HUDEP-2 (cell line): Measurements from ENCODE around the gene AKAP8L.
"Not testable (repeated sequence)": the region's sequence is repeated elsewhere in the genome, so short reads cannot be mapped to it uniquely, and the experiment has no call there.

ENCODE experiments used
- DNase-seq, 76 experiments: peaks; one replicate each; lab custom pipeline; 2025; ENCODE audit not compliant: unreplicated experiment in 76 of 76; lab: John Stamatoyannopoulos, UW

The AKAP8L gene

DNA sequence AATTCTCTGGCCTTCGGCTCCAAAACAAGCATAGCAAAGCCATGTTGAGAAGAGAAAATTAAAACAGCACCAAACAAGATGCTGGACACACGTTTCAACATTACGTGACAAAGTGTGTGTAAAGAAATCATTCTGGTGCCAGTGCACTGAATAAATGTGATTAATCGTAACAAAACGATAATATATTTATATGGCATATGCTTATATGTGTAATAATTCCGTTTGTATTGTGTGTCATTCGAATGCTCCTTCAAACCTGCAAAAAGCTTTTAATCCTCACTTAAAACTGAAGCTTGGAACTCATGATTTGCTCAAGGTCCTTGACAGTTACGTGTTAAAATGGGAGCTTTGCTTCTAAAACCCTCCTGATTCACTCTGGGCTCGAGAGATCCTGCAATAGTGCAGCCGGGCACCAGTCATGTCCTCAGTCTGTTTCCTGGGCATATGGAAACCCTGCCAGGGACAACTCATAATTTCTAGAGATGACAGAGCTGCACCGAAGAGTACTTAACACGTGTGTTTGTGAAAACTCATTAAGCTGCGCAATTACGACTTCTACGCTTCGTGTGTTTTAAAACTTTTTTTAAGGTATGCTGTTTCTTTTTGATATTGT, 731 bp upstream of the AKAP8L start:
- DNase-seq, result peak in 3 of 76 experiments; percentile 12 to 59 (median 17)

DNA sequence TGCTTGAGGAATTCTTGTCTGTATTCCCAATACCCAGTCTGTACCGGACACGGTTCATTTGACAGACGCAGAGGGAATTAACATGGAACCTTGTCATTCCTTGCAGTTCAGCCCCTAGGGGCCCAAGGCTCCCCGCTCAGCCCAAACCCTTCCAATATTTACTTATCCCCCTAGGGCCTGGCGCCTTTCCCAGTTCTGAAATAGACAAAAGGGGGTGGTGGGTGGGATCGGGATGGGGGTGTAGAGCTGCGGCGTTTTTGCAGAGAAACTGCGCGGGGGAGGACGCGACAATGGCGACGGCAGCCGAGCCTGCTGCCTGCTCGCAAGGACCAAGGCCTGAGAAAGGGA, 583 bp downstream of the AKAP8L start:
- peak in 2 of 76 experiments; percentile 31 to 44 for DNase-seq

DNA sequence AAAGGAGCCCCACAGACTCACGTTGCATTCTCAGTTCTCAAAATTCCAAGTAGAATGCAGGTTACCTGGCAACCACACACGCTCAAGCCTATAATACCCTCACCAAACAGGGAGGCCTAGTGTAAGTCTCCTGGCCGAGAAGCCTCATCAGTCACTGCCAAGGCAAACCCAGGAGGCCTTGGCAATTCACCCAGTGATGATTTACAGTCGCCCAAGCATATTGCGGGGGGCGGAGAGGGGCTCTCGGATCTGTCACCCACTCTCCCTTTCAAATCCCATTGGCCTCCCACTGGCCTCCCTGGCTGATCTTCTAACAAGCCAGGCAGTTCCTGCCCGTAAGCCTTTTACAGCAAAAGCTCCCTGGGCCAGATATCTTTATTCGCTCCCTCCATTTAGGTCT, 1.1 kb downstream of the AKAP8L start:
- DNase-seq, result peak in 5 of 76 experiments; percentile 14 to 25 (median 19)

DNA sequence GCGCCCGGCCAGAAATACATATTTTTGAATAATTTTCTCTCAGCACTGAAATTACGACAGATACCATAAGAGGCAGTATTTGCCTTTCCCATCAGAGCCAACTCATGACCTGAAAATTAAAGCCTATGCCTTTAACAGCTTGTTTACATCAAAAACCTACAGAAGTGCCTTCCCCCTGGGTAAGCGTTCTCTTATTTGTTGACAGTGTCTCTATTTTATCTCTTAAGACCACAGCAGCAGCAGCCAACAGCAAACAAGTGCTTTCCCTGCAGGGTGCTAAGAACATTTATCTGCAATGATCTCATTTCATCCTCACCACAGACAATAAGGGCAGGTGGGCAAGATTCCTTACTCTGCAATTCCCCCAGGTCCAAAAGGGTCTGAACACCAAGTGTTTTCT, 6.0 kb downstream of the AKAP8L start:
- DNase-seq, result no peak

DNA sequence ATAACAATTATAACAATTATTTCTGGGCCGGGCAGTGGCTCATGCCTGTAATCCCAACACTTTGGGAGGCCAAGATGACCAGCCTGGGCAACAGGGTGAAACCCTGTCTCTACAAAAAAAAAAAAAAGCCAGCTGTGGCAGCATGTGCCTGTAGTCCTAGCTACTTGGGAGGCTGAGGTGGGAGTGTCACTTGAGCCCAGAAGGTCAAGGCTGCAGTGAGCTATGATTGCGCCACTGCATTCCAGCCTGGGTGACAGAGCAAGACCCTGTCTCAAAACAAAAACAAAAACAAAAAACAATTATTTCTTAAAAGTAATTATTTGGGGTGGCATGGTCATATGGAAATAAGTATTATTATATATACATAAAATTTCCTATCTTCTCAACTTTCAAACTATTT, 7.4 kb downstream of the AKAP8L start:
- not testable (repeated sequence) for DNase-seq

DNA sequence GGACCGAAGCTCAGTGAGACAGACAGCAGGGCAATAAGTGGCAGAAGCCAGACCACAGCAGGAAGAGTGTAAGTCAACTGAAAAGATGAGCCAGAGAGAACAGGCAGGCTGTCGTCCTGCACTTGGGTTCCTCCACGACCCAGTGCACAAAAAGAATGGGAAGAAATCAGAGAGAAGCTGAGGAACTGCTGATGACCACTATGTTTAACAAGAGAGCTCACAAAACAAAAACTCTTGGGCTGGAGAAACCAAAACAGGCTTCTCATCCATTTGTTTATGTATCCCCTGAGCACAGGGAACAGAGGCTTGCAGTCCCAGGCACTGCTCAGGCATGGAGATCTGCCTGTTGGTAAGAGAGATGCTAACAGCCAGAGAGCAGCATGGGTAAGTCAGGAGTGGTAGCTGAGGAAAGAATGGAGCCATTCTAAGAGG, 14.0 kb downstream of the AKAP8L start:
- DNase-seq, result no peak

DNA sequence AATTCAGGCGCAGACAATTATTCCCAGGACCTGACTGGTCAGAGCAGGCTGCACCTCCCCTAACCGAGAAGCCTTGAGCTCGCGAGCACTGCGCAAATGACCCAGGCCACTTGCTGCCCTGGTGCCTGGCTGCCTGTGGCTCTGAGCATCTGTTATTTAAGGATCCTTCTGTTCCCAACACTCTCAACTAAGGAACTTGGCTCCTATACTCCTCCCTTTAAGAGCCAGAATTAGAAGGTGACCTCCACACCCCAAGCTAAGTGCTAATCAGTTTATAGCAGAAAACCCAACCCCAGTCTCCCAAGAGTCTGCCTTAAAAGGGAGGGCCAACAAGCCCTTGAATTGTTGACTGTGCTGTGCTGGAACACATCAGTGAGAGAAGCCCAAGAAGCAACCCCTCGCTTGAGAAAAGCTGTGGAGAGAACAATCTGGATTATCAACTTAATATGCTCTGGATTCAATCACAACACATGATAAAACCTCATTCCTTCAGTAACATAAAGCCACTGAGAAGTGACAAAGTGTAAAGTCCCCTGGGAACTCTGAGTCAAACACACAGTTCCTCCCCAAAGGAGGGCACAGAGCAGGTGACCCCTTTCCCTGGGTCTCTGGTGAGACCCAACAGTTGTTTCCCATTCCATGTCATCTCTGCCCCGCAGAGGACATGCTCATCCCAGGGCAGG, 14.6 kb downstream of the AKAP8L start:
- peak in 63 of 76 experiments; percentile 17 to 85 (median 59) for DNase-seq

DNA sequence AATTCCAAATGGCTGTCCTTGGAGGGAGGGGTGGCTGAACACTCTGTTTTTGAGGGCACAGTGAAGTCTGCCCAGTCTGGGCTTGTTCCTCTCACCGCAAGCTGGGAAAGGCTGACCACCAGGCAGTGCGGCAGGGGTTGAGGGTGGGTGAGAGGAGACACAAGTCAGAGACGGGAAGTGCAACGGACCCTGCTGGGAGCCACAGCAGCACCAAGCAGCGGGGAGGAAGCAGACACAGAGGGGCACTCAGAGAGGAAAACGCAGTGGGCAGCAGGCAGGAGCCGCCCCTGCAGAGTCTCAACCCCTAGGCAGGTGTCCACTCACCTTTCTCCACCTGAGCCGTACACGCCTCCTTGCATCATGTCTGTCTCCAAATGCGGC, 15.6 kb downstream of the AKAP8L start:
- DNase-seq, result no peak

DNA sequence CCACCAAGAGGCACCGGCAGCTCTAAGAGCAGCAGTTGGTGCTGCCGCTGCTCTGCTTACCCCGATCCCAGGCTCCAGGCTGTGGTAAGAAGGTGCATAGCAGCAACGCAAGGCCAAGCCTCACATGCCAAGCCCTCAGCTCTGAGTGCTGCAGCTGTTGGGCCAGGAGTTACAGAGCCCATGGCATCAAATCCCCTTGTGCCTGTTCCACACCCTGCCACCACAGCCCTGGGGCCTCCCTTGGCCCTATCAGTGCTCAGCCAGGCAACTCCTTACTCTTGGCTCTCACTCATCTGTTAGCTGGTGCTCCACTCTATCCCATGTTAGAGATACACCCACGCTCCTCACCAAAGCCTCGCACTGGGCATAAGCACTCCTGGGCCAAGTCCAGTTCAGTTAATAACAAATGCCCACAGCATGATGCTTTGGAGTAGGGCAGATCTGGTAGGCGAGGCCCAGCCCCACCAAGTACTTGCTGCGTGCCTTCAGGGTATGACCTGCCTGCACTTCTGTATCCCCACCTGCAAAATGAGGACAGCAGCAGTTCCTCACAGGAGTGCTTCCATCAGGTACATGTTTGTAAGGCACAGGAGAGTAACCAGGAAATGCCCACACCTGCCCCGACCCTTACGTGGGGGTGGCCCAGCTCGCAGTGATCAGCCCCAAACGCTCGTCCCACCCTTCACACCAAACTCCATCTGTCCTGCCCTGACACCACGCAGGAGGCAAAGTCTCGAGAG, 16.2 kb downstream of the AKAP8L start:
- DNase-seq, result peak in 75 of 76 experiments; percentile 82 to 99 (median 96)

DNA sequence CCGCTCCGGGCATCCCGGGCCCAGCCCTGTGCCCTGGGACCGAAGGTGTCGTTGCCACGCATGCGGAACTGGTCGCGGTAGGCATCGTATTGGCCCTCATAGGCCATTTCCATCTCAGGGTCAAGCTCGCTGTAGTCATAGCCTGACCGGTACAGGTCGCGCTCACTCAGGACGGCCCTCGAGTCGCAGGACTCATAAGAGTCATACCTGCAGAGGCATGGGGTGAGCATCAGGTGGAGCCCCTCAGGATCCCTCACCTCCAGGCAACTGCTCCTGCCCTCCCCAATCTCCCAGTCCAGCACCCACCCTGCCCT, 17.4 kb downstream of the AKAP8L start:
- no peak for DNase-seq

DNA sequence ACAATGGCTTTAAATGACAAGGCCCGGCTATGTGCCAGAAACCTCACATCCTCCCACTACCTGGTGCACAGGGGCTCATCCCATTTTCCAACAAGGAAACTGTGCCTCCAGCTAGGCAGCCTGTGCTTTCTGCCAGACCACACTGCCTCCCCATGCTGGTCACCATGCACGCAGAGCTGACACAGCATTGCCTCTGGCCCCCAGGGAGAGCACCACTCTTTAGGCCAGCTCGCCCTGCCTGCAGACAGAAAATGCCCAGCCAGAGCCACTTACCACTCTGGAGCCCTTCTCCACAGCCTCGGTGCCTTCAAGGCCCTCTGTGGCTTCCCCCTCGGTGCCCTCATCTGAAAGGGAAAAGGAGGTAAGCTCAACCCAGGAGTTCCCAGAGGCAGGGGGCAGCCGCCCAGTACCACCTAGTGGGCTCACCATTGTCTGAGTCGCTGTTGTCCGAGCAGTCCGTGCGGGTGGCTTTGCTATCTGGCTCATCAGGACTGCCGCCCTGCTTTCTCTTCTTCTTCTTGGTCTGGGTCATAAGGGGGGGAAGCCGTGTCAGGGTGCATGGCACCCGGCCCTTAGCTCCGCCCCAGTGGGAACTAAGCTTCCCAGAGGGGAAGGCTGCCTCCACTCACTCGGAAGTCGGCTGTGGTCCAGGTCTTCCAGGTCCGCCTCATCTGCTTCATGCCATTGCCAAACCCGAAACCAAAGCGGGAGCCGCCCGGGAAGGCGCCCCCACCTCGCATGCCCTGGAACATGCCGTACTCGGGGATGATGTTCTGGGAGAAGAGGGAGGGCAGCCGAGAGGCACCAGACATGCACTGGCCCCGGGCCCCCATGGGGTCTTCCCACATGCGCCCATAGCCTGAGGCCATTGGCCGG, 18.0 kb downstream of the AKAP8L start:
- no peak for DNase-seq

DNA sequence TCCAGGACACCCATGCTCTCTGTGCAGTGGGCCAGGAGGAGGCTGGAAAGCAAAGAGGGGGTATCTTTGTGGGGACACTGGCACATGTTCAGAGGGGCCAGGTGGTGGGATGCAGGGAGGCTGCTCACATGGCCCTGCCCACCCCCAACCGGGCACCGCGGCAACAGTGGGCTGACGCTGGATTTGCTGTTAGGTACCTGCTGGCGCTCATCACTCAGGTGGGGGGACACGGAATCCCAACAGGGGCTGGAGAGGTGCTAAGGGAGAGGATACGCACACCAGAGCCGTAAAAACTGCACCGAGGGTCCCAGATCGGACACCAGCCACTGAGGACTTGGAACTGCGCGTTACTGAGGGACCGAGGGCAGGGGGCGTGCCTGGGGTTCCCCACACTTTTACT, 19.2 kb downstream of the AKAP8L start:
- DNase-seq, result no peak

DNA sequence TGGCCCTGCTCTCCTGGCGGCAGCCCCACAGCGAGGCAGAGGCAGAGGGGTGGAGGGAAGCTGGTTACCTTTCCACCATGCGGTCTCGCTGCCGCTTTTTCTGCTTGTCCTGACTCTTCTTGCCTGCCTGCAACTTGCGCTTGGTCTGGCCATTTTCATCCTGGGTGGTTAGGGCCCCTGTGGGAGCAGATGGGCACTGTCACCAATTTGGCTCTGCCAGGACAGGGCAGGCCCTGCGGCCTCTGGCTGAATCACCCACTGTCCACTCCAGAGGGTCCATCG, 19.6 kb downstream of the AKAP8L start:
- DNase-seq, result no peak

DNA sequence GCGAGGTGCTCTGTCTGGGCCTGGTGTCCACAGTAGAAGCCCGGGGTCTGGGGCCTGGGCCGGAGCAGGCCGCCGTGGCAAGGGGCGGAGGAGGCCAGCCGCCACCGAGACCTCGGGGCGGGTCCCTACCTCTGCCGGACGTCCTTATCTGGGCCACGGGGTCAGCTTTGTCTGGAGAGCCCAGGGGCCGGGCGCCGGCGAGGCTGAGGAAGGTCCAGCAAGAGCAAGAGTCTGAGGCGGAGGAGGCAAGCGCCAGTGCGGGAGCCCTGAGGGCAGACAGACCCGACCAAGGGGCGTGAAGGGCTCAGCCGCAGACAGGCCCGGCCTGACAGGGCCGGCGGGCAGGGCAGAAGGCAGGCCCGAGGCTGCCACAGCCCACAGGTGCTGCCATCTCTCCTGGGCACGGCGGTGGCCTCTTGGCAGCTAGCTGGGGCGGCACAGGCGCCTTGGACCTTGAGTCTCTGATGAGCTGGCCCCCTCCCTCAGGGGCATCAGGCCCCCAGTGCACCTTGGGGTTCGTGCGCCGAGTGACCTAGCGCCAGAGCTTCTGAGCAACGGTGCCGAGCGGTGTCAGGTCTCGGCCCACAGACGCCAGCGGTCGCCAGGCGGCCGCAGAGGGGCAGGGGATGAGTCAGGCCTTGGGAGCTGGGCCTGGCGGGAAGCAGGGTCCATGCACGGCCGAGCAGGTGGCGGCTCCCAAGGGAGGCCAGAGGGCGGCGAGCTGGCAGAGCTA, 20.1 kb downstream of the AKAP8L start:
- DNase-seq, result no peak

DNA sequence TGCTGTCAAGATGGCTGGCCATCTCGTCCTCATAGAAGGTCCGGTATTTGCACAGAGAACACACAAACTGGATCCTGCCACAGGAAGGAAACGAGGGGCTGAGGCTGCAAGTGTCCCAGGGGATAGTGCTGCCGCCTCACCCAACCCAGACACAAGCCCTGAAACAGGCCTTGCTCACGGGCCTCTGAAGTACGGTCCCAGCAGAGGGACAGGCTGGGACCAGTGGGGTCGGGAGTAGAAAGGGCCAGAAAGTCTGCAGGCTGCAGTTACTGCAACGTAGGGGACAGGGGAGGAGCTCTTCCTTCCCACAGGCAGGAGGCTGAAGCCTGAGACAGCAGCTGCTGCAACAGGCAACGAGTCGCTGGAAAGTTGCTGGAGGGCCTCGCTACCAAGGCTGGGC, 21.0 kb downstream of the AKAP8L start:
- no peak for DNase-seq

DNA sequence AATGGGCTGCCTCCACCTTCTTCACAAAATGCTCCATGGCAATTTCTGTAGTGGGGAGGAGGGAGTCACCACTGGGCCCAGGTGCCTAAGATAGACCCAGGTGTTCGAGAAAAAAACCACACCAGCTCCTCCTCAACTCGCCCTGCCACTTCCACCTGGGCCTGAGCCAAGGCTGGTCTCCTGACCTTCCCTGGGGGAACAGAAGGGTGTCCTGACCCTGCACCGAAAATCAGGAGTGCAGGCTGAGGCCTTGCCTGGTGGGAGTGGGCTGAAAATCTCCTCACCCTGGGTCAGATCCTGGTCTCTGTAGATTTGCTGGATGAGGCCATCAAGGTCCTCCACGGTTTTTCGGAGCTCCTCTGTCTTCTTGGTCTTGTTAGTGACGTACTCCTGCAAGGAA, 21.6 kb downstream of the AKAP8L start:
- DNase-seq, result no peak

DNA sequence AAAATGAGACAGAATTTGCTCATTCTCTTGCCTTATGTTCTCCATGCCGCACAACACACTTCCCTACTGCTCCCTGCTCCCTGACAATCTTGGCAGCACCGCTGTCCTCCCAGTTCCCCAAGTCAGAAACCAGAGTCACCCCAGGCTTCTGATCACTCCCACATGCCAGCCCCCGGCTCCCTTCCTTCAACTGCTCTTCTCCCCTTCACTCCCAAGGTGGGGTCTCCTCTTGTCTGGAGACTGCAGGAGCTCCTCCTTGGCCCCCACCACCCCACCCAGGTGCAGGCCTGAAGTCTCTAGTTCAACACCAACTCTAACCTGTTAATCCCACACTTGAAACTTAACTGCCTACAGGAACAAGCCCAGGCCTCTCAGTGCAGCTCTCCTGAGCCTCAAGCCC, 22.4 kb downstream of the AKAP8L start:
- no peak for DNase-seq

DNA sequence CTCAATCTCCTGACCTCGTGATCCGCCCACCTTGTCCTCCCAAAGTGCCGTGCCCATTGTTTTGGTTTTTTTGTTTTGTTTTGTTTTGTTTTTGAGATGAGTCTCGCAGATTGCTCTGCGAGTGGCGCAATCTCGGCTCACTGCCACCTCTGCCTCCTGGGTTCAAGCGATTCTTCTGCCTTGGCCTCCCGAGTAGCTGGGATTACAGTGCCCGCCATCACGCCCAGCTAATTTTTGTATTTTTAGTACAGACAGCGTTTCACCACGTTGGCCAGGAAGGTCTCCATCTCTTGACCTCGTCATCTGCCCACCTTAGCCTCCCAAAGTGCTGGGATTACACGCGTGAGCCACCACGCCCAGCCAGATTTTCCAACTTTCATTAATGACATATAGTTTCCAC, 23.5 kb downstream of the AKAP8L start:
- not testable (repeated sequence) for DNase-seq

DNA sequence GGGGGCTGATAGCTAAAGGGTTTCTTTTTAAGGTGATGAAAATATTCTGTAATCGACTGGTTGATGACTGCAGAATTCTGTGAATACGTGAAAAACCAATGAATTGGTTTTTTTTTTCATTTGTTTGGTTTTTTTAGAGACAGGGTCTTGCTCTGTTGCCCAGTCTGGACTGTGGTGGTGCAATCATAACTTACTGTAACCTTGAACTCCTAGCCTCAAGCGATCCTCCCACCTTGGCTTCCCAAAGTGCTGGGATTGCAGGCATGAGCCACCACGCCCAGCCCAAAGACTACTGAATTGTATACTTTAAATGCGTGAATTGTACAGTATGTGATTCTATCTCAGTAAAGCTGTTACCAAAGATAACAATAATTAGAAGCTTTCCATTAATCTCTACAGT, 24.4 kb downstream of the AKAP8L start:
- no peak for DNase-seq

DNA sequence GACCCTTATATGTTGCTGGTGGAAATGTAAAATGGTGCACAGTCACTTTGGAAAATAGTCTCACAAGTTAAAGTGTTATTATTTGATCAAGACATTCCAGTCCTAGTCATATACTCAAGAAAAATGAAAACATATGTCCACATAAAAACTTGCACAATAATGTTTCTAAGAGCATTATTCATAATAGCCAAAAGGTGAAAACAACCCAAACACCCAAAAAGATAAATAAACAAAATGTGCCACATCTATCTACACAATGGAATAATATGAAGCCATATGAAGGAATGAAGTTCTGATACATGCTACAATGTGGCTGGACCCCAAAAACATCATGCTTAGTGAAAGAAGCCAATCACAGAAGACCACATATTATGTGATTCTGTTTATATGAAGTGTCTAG, 24.8 kb downstream of the AKAP8L start:
- no peak for DNase-seq

DNA sequence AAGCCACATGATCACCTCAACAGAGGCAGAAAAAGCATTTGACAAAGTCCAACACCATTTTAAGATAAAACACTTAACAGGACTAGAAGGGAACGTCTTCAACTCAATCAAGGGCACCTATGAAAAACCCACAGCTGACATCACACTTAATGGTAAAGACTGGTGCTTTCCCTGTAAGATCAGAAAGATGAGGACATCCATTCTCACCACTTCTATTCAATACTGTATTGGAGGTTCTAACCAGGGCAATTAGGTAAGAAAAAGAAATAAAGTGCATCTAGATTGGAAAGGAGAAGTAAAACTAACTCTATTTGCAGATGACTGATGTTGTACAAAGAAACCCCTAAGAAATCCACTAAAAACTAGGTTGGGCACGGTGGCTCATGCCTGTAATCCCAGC, 28.0 kb downstream of the AKAP8L start:
- no peak for DNase-seq
